ENCODE results near the gene PNKP.

The PNKP gene

DNA sequence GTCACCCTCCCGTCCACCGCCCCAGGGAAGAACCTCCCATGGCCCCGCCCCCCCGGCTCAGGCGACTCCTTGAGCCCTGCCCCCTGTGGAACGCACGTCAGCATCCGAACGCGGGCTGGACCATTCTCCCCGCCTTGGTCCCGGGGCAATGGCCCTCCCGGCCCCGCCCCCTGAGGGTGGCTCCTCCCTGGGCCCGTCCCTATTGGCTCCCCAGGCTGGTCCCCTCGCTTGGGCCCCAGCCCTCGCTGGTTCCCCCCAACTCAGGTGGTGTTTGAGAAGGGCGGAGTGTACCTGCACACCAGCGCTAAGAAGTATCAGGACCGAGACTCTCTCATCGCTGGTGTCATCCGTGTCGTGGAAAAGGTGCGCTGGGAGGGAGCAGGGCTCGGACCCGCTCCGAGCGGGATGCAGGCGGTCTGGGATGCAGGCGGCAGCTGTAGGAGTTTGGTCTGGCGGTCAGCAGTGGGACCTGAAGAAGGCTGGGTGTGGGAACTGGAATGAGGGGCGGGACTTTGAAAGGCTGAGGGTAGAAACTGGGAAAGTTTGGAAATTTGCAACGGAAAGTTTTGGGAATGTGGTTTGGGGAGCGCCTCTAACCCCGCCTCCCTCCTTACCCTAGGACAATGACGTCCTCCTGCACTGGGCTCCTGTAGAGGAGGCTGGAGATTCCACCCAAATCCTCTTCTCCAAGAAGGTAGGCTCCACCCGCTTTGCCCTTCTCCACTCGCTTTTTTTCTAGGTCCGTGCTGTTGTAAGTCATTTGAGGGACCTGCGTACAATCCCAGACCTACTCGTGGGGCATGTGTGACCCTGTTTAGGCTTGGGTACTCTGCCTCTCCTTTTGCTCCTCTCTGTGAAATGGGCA lies 10.7 kb upstream of the PNKP start (continued):
- TF ChIP-seq ZNF404 (tag by site-specific recombination; IDR thresholded peaks at IDR 0.05) (no peak), ZNF335 (tag by site-specific recombination; conservative IDR thresholded peaks at IDR 0.05) (peak; percentile 99), IKZF3 (tag by site-specific recombination; IDR thresholded peaks at IDR 0.05) (peak; percentile 34; the same call in 1 of the 2 replicates), ZNF24 (tag by site-specific recombination; IDR thresholded peaks at IDR 0.05) (no peak), ZNF416 (tag by site-specific recombination; IDR thresholded peaks at IDR 0.05) (no peak), ZNF660 (tag by site-specific recombination; IDR thresholded peaks at IDR 0.05) (no peak; the same call in 1 of the 2 replicates), SP2 (tag by site-specific recombination; IDR thresholded peaks at IDR 0.05) (peak; percentile 83), ZNF791 (tag by site-specific recombination; IDR thresholded peaks at IDR 0.05) (no peak), ZNF184 (tag by site-specific recombination; IDR thresholded peaks at IDR 0.05) (no peak), ZNF530 (tag by site-specific recombination; IDR thresholded peaks at IDR 0.05; ENCODE audit: low read depth) (no peak), ZFP3 (tag by site-specific recombination; IDR thresholded peaks at IDR 0.05; ENCODE audit: low read depth) (peak; percentile 69; the same call in 1 of the 2 replicates), ZNF2 (tag by site-specific recombination; IDR thresholded peaks at IDR 0.05) (no peak), KLF9 (tag by site-specific recombination; IDR thresholded peaks at IDR 0.05; ENCODE audit: low read depth) (peak; percentile 63; the same call in 1 of the 2 replicates), ZNF391 (tag by site-specific recombination; IDR thresholded peaks at IDR 0.05; ENCODE audit: borderline replicate concordance, low read depth) (peak; percentile 49; the same call in 1 of the 2 replicates), ZNF544 (tag by site-specific recombination; IDR thresholded peaks at IDR 0.05) (no peak), SP3 (tag by site-specific recombination; IDR thresholded peaks at IDR 0.05) (no peak; the same call in 1 of the 2 replicates), ZNF266 (tag by site-specific recombination; IDR thresholded peaks at IDR 0.05; ENCODE audit: low read depth) (no peak)
- TF ChIP-seq, protein P1, sequence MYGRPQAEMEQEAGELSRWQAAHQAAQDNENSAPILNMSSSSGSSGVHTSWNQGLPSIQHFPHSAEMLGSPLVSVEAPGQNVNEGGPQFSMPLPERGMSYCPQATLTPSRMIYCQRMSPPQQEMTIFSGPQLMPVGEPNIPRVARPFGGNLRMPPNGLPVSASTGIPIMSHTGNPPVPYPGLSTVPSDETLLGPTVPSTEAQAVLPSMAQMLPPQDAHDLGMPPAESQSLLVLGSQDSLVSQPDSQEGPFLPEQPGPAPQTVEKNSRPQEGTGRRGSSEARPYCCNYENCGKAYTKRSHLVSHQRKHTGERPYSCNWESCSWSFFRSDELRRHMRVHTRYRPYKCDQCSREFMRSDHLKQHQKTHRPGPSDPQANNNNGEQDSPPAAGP (tag by site-specific recombination; IDR thresholded peaks at IDR 0.05): 0 out of 2 replicates have a peak, but pooled peaks have one; percentile 11
- TF ChIP-seq, protein P2, sequence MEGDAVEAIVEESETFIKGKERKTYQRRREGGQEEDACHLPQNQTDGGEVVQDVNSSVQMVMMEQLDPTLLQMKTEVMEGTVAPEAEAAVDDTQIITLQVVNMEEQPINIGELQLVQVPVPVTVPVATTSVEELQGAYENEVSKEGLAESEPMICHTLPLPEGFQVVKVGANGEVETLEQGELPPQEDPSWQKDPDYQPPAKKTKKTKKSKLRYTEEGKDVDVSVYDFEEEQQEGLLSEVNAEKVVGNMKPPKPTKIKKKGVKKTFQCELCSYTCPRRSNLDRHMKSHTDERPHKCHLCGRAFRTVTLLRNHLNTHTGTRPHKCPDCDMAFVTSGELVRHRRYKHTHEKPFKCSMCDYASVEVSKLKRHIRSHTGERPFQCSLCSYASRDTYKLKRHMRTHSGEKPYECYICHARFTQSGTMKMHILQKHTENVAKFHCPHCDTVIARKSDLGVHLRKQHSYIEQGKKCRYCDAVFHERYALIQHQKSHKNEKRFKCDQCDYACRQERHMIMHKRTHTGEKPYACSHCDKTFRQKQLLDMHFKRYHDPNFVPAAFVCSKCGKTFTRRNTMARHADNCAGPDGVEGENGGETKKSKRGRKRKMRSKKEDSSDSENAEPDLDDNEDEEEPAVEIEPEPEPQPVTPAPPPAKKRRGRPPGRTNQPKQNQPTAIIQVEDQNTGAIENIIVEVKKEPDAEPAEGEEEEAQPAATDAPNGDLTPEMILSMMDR (tag by site-specific recombination; IDR thresholded peaks at IDR 0.05): 0 out of 2 replicates have a peak, but pooled peaks have one; percentile 10
- TF ChIP-seq, protein P3, sequence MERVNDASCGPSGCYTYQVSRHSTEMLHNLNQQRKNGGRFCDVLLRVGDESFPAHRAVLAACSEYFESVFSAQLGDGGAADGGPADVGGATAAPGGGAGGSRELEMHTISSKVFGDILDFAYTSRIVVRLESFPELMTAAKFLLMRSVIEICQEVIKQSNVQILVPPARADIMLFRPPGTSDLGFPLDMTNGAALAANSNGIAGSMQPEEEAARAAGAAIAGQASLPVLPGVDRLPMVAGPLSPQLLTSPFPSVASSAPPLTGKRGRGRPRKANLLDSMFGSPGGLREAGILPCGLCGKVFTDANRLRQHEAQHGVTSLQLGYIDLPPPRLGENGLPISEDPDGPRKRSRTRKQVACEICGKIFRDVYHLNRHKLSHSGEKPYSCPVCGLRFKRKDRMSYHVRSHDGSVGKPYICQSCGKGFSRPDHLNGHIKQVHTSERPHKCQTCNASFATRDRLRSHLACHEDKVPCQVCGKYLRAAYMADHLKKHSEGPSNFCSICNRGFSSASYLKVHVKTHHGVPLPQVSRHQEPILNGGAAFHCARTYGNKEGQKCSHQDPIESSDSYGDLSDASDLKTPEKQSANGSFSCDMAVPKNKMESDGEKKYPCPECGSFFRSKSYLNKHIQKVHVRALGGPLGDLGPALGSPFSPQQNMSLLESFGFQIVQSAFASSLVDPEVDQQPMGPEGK (tag by site-specific recombination; IDR thresholded peaks at IDR 0.05): peak; percentile 88
- TF ChIP-seq, protein P4, sequence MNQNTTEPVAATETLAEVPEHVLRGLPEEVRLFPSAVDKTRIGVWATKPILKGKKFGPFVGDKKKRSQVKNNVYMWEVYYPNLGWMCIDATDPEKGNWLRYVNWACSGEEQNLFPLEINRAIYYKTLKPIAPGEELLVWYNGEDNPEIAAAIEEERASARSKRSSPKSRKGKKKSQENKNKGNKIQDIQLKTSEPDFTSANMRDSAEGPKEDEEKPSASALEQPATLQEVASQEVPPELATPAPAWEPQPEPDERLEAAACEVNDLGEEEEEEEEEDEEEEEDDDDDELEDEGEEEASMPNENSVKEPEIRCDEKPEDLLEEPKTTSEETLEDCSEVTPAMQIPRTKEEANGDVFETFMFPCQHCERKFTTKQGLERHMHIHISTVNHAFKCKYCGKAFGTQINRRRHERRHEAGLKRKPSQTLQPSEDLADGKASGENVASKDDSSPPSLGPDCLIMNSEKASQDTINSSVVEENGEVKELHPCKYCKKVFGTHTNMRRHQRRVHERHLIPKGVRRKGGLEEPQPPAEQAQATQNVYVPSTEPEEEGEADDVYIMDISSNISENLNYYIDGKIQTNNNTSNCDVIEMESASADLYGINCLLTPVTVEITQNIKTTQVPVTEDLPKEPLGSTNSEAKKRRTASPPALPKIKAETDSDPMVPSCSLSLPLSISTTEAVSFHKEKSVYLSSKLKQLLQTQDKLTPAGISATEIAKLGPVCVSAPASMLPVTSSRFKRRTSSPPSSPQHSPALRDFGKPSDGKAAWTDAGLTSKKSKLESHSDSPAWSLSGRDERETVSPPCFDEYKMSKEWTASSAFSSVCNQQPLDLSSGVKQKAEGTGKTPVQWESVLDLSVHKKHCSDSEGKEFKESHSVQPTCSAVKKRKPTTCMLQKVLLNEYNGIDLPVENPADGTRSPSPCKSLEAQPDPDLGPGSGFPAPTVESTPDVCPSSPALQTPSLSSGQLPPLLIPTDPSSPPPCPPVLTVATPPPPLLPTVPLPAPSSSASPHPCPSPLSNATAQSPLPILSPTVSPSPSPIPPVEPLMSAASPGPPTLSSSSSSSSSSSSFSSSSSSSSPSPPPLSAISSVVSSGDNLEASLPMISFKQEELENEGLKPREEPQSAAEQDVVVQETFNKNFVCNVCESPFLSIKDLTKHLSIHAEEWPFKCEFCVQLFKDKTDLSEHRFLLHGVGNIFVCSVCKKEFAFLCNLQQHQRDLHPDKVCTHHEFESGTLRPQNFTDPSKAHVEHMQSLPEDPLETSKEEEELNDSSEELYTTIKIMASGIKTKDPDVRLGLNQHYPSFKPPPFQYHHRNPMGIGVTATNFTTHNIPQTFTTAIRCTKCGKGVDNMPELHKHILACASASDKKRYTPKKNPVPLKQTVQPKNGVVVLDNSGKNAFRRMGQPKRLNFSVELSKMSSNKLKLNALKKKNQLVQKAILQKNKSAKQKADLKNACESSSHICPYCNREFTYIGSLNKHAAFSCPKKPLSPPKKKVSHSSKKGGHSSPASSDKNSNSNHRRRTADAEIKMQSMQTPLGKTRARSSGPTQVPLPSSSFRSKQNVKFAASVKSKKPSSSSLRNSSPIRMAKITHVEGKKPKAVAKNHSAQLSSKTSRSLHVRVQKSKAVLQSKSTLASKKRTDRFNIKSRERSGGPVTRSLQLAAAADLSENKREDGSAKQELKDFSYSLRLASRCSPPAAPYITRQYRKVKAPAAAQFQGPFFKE (tag by site-specific recombination; IDR thresholded peaks at IDR 0.05; ENCODE audit: borderline replicate concordance): no peak
- TF ChIP-seq, protein P5, sequence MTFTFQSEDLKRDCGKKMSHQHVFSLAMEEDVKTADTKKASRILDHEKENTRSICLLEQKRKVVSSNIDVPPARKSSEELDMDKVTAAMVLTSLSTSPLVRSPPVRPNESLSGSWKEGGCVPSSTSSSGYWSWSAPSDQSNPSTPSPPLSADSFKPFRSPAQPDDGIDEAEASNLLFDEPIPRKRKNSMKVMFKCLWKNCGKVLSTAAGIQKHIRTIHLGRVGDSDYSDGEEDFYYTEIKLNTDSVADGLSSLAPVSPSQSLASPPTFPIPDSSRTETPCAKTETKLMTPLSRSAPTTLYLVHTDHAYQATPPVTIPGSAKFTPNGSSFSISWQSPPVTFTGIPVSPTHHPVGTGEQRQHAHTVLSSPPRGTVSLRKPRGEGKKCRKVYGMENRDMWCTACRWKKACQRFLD (tag by site-specific recombination; IDR thresholded peaks at IDR 0.05): no peak
- TF ChIP-seq, protein P6, sequence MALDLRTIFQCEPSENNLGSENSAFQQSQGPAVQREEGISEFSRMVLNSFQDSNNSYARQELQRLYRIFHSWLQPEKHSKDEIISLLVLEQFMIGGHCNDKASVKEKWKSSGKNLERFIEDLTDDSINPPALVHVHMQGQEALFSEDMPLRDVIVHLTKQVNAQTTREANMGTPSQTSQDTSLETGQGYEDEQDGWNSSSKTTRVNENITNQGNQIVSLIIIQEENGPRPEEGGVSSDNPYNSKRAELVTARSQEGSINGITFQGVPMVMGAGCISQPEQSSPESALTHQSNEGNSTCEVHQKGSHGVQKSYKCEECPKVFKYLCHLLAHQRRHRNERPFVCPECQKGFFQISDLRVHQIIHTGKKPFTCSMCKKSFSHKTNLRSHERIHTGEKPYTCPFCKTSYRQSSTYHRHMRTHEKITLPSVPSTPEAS (tag by site-specific recombination; IDR thresholded peaks at IDR 0.05): no peak
- TF ChIP-seq, protein P7, sequence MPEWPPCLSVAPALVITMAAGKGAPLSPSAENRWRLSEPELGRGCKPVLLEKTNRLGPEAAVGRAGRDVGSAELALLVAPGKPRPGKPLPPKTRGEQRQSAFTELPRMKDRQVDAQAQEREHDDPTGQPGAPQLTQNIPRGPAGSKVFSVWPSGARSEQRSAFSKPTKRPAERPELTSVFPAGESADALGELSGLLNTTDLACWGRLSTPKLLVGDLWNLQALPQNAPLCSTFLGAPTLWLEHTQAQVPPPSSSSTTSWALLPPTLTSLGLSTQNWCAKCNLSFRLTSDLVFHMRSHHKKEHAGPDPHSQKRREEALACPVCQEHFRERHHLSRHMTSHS (tag by site-specific recombination; IDR thresholded peaks at IDR 0.05): no peak

Measured in HEK293 (cell line).